ENCODE results near the gene RNASE11.
"Not testable (repeated sequence)": the region's sequence is repeated elsewhere in the genome, so short reads cannot be mapped to it uniquely, and the experiment has no call there.

Gene RNASE11

GRCh38 chr14:20580242-20580641, 7.6 kb downstream of the RNASE11 start:
- no peak for DNase-seq (ENCODE audit: low read depth)

GRCh38 chr14:20578784-20579502, 8.9 kb downstream of the RNASE11 start:
- no peak for DNase-seq (ENCODE audit: low read depth)

- DNase-seq (ENCODE audit: low read depth), result no peak
These were observed 9.5 kb downstream of the RNASE11 start for GRCh38 chr14:20578325-20578724.

- DNase-seq (ENCODE audit: low read depth), result not testable (repeated sequence)
These were observed 15.3 kb downstream of the RNASE11 start for GRCh38 chr14:20572382-20572990.

- not testable (repeated sequence) for DNase-seq (ENCODE audit: low read depth)
These were observed 17.1 kb downstream of the RNASE11 start for GRCh38 chr14:20570720-20571119.

GRCh38 chr14:20569865-20570264, 17.9 kb downstream of the RNASE11 start:
- DNase-seq (ENCODE audit: low read depth), result not testable (repeated sequence)

- DNase-seq (ENCODE audit: low read depth), result no peak
These were observed 18.7 kb downstream of the RNASE11 start for GRCh38 chr14:20569066-20569465.

GRCh38 chr14:20568393-20568792, 19.4 kb downstream of the RNASE11 start:
- no peak for DNase-seq (ENCODE audit: low read depth)

- not testable (repeated sequence) for DNase-seq (ENCODE audit: low read depth)
These were observed 20.6 kb downstream of the RNASE11 start for GRCh38 chr14:20567199-20567598.

- no peak for DNase-seq (ENCODE audit: low read depth)
These were observed 23.3 kb downstream of the RNASE11 start for GRCh38 chr14:20564501-20564997.

GRCh38 chr14:20563971-20564370, 23.8 kb downstream of the RNASE11 start:
- DNase-seq (ENCODE audit: low read depth), result no peak

- DNase-seq (ENCODE audit: low read depth), result no peak
These were observed 26.8 kb downstream of the RNASE11 start, which contains the start of gene RNASE9 for GRCh38 chr14:20560961-20561360. TSS of gene RNASE9 (minus strand) at chr14:20561047.

- DNase-seq (ENCODE audit: low read depth), result no peak
These were observed 28.3 kb downstream of the RNASE11 start for GRCh38 chr14:20559461-20559904.

GRCh38 chr14:20557212-20557542, 30.6 kb downstream of the RNASE11 start:
- no peak for DNase-seq (ENCODE audit: low read depth)

GRCh38 chr14:20556500-20557211, 31.1 kb downstream of the RNASE11 start:
- no peak for DNase-seq (ENCODE audit: low read depth)

GRCh38 chr14:20555845-20556244, 32.0 kb downstream of the RNASE11 start:
- DNase-seq (ENCODE audit: low read depth), result no peak

- DNase-seq (ENCODE audit: low read depth), result no peak
These were observed 34.8 kb downstream of the RNASE11 start for GRCh38 chr14:20553024-20553423.

- no peak for DNase-seq (ENCODE audit: low read depth)
These were observed 36.2 kb downstream of the RNASE11 start for GRCh38 chr14:20551606-20552005.

GRCh38 chr14:20550926-20551325, 36.9 kb downstream of the RNASE11 start:
- no peak for DNase-seq (ENCODE audit: low read depth)

GRCh38 chr14:20548414-20549158, 39.2 kb downstream of the RNASE11 start:
- no peak for DNase-seq (ENCODE audit: low read depth)

- DNase-seq (ENCODE audit: low read depth), result no peak
These were observed 40.9 kb downstream of the RNASE11 start for GRCh38 chr14:20546877-20547276.

GRCh38 chr14:20539906-20540305, 47.9 kb downstream of the RNASE11 start:
- DNase-seq (ENCODE audit: low read depth), result no peak

Data from stimulated activated CD4-positive, alpha-beta T cell treated with anti-CD3 and anti-CD28 coated beads, Interleukin-2, amount 100 ng/mL, for 4 hours (primary cell).